GM19324 (cell line): ENCODE measurements around the gene TFPI.
"Not testable (repeated sequence)": the region's sequence is repeated elsewhere in the genome, so short reads cannot be mapped to it uniquely, and the experiment has no call there.

Source experiments
- ATAC-seq: cut with Tn5 transposase; IDR thresholded peaks from one replicate; pipeline ENCODE4 v1.9.1; 2021; ENCODE audit warnings: mild to moderate bottlenecking, moderate library complexity; ENCODE audit not compliant: unreplicated experiment, low FRiP score

Gene TFPI

GRCh38 chr2:187554011-187554703, at the start of gene TFPI:
Gene TFPI, minus strand, starts transcription at chr2:187554435. Its CDS starts 50,667 bp downstream, at chr2:187503768.
- ATAC-seq, result no peak

DNA sequence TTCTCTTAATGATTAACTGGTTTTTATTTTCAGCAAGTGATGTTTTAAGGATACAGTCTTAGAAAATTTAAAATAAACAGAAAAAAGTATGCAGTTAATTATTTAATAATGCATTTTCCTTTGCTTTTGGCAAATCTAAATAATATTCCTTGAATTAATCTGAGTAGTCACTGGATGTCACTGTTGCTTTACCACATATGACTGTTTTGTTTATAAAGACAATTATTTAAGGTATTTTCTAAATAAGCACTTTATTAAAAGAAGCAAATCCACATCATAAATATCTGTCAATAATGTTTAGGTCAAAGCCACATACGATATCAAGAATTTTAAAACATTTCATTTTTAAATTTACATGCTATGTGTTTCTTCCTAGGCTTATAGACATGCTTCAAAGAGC, 40.6 kb upstream of the TFPI start:
- ATAC-seq, result no peak

GRCh38 chr2:187593697-187594096, 39.5 kb upstream of the TFPI start:
- ATAC-seq, result no peak

DNA sequence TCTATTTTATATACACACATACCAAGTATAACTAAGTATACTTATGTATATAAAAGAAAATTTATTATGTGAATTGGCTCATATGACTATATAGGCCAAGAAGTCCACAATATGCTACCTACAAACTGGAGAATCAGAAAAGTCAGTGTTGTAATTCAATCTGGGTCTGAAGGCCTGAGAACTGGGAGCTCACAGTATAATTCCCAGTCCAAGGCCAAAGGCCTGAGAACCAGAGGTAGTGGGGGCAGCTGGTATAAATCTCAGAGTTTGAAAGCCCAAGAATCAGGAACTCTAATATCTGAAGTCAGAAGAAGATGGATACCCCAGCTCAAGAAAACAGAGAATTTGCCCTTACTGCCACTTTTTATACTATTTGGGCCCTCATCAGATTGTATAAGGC, 38.9 kb upstream of the TFPI start:
- ATAC-seq, result no peak

- ATAC-seq, result no peak
Observed at GRCh38 chr2:187590175-187590574, 35.9 kb upstream of the TFPI start.

DNA sequence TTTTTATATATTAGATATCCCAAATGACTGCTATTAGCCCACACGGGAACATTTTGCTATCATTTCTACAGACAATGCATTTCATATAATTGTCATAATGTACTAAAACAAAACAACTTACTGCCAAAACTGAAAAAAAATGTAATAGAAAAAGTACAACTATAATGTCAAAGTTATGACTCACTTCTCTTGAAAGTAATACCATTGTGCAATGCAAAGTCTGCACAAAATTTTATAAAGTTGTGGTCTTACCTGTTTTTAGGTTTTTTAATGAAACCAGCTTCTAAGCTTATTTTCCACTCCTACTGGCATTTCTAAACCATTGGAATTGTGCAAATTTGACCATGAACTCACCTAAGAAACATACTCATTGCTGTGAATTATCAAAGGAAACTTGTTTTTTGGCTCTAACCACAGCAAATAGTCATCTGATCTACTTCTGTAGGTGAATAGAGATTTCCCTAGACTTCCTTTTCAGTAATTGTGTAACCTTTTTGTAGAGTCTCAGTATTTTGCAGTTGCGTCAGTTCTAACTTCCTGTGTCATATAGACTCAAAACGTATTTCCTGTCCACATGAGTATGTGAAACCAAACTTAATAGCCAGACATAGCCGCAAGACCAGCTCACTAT, 31.9 kb upstream of the TFPI start:
- ATAC-seq, result no peak

DNA sequence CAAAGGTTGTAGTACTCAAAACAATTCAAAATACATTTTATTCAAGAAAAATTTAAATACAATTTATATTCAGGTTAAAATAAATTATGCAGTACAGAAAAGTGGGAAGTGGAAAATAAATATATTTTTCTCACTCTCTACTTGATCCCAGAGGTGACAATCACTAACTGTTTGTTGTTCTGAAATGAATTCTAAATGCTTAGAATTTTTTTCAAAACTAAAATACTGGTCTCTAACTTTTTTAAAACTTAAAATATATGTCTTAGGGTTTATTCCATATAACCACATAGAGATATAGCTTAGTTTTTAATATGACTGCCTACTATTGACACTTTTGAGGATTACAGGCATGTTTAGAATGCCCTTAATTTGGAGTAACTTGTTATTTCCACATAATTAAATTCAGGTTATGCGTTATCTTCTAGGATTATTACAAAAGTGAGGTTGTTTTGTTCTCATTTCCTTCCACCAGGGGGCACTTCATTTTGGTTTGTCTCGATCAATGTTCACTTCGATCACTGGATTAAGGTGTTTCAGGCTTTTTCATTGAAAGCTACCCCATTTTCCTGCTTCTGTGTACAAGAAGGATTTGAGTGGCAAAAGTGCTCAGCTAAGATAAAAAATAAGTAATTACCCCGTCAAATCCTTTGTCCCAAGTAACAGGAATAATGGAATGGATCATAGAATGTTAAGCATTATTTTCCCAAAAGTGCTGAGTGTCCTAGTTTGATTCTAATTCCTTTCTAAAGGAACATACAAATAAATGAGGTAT, 27.1 kb upstream of the TFPI start:
- peak; percentile 59 for ATAC-seq

DNA sequence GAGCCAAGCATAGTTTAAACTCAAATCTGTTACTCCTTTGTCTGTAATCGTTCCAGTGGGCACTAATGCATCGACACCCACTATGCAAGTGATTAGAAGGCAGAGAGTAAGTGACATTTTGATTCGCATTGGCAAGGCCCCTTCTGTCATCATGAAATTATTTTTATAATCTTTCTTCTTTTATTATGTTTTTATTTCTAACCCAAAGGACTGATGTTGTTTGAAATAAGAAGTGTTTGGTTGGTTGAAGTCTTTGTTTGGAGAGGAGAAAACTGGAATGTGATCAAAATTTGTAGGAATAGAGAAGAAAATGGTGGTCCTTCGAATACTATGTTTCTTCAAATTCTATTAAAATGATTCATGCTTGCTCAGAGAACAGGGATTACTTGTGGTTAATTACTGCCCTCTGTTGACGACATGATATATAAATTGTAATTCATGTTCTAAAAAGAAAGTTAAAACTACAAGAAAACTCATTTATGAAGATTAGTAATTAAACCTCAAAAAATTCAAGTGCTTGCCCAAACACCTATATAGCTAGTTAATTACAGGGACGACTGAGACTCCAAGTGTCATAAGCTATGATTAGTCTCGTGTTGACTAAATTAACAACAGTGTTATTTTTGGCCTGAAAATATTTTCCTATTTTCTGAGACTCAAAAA, 26.4 kb upstream of the TFPI start:
- ATAC-seq, result no peak

DNA sequence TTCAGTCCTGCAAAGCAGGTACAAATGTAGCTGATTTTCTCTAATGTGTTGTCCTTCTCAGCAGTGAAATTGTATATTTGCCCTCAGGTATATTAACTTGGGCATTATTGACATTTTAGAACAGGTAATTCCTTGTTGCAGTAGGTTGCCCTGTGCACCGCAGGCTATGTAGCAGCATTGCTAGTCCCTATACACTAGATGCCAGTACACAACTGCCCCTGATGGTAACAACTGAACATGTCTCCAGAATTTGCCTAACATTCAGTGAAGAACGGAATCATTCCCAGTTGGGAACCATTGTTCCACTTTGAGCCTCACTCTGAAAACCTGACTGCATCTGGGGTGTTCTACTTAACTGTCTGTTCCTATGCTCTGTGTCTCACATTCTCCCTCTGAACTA, 23.1 kb upstream of the TFPI start:
- ATAC-seq, result no peak

GRCh38 chr2:187576906-187577305, 22.7 kb upstream of the TFPI start:
- no peak for ATAC-seq

DNA sequence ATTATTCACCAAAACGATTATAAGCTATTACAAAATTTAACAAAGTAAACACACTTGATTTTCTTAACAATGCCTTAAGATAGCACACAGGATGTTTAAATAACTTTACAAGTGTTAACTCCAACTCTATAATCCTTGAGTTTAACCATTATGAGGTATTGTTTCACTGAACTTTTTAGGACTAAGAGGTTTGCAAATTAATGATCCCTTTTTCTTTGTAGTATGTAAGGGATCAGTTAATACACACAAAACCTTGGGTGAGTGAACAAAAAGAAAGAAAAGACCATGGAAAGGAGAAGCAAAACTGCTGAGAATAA, 21.5 kb upstream of the TFPI start:
- no peak for ATAC-seq

- ATAC-seq, result no peak
Observed at GRCh38 chr2:187574969-187575750, 20.9 kb upstream of the TFPI start.

DNA sequence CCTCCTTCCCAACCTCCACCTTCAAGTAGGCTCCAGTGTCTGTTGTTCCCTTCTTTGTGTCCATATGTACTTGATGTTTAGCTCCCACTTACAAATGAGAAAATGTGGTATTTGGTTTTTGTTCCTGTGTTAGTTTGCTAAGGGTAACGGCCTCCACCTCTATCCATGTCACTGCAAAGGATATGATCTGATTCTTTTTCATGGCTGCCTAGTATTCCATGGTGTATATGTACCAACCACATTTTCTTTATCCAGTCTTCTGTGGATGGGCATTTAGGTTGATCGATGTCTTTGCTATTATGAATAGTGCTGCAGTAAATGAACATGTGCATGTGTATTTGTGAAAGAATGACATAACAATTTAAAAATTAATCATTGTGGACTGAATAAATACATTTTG, 19.5 kb upstream of the TFPI start:
- ATAC-seq, result no peak

DNA sequence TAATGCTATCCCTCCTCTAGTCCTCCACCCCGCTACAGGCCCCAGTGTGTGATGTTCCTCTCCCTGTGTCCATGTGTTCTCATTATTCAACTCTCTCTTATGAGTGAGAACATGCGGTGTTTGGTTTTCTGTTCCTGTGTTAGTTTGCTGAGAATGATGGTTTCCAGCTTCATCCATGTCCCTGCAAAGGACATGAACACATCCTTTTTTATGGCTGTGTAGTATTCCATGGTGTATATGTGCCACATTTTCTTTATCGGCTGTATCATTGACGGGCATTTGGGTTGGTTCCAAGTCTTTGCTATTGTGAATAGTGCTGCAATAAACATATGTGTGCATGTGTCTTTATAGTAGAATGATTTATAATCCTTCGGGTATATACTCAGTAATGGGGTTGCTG, 17.8 kb upstream of the TFPI start:
- not testable (repeated sequence) for ATAC-seq

- ATAC-seq, result no peak
Observed at GRCh38 chr2:187569571-187569970, 15.3 kb upstream of the TFPI start.

GRCh38 chr2:187569042-187569441, 14.8 kb upstream of the TFPI start:
- no peak for ATAC-seq

DNA sequence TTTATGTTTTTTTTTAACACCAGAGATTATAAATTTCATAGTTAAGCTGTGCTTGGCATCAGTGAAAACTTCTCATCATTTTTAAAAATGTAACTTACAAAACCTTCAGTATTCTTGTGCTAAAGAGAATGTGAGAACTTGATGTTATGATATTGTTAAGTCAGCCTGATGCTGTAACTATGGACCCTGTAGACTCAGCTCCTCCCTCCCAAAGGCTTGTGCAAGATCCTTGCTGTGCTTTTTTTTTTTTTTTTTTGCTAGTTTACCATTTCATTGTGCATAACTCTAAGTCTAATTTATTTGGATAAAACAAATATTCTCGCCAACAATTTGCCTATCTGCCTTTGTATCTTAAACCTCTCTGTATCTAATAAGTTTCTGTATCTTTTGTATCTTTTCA, 12.9 kb upstream of the TFPI start:
- no peak for ATAC-seq

GRCh38 chr2:187566712-187567111, 12.5 kb upstream of the TFPI start:
- ATAC-seq, result no peak

DNA sequence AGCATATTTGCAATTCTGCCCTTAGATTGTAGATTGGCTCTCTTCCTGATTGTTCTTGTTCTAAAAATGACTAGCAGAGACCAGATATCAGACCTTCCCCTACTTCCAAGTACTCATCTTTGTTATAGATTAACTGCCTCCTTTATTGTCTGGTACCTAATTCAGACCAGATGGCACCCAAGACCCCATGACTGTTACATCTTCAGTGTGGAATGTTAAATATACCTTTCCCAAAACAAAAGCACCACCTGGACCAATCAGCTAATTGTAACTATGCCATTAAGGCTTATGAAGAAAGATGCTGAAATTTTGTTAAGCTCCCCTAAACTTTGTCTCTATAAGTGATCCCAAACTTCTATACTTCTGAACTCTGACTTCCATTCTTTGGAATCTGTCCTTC, 12.0 kb upstream of the TFPI start:
- ATAC-seq, result no peak

- not testable (repeated sequence) for ATAC-seq
Observed at GRCh38 chr2:187565618-187566017, 11.4 kb upstream of the TFPI start.

- not testable (repeated sequence) for ATAC-seq
Observed at GRCh38 chr2:187556493-187556892, 2.3 kb upstream of the TFPI start.
